Measurements from ENCODE around the gene ANKFN1.
A peak's percentile ranks its signal among the peaks of the same experiment; 100 is the strongest.

ANKFN1 gene

DNA sequence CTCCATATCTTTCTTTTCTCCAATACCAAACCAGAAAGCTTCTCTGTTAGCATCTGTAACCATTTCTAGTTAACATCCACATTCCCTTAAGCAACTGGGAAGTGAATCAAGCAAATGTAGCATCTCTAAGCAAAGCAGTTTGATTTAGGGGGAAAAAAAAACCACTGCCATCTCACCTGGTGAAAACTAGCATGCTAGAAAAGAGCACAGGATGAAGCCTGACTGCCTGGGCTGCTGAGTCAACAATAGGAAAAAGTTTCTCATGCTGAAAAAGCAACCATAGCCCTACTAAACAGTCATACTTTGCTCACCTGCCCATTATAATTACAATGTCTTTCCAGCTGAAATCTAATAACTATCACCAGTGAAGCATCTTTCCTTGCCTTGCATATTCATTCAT is 139.3 kb downstream of the ANKFN1 start:
- TF ChIP-seq CTCF (IDR thresholded peaks at IDR 0.05; ENCODE audit: low read depth, low read length) = no peak

GRCh38 chr17:56297184-56297583 is 143.9 kb downstream of the ANKFN1 start:
- TF ChIP-seq CTCF (IDR thresholded peaks at IDR 0.05; ENCODE audit: low read depth, low read length) = no peak
- peak overlapping the region; percentile 3; the same call in 1 of the 2 replicates for H3K4me3 ChIP-seq (ENCODE audit: low read depth, low read length)

More for the DNA sequence above, 139.3 kb downstream of the ANKFN1 start:
- H3K4me3 ChIP-seq (ENCODE audit: low read depth, low read length) = no peak overlapping the region; the same call in 1 of the 2 replicates

DNA sequence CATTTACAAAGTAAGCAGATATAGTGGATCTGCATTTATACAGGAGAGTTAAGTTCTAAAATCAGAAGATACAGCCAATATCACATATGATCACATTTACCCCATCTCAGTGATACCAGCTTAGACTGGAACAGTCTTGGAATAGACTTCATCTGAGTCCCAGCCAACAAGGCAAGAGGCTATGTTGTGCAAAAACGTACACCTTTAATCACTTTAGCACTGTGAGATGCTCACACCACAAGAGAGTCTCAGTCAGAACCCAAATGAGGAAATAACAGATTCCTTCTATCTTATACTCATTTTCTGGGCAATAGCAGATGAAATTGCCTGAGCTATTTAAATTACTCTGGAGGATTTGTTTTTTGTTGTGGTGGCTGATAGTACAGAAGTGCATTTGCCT is 145.6 kb downstream of the ANKFN1 start:
- no peak for TF ChIP-seq CTCF (IDR thresholded peaks at IDR 0.05; ENCODE audit: low read depth, low read length)
- H3K4me3 ChIP-seq (ENCODE audit: low read depth, low read length) = no peak overlapping the region

GRCh38 chr17:56300144-56300543 is 146.9 kb downstream of the ANKFN1 start:
- H3K4me3 ChIP-seq (ENCODE audit: low read depth, low read length) = no peak overlapping the region
- TF ChIP-seq CTCF (IDR thresholded peaks at IDR 0.05; ENCODE audit: low read depth, low read length) = no peak

- no peak overlapping the region for H3K4me3 ChIP-seq (ENCODE audit: low read depth, low read length)
- no peak for TF ChIP-seq CTCF (IDR thresholded peaks at IDR 0.05; ENCODE audit: low read depth, low read length)
These were observed 151.7 kb downstream of the ANKFN1 start for GRCh38 chr17:56305007-56305406.

DNA sequence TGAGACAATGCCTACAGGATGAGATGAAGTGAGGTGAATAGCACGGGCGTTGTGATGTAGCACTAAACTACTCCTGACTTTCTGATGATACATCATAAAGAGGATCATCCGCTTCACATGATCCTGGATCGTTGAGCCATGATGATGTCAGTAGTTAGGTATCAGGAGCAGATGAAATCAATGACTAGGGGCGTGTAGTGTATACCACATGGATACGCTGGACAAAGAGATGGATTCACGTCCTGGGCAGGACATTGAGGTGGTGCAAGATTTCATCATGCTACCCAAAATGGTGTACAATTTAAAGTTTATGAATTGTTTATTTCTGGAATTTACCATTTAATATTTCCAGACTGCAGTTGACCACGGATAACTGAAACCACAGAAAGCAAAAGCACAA is 156.6 kb downstream of the ANKFN1 start:
- no peak for TF ChIP-seq CTCF (IDR thresholded peaks at IDR 0.05; ENCODE audit: low read depth, low read length)
- H3K4me3 ChIP-seq (ENCODE audit: low read depth, low read length) = no peak overlapping the region

GRCh38 chr17:56310782-56311181 is 157.5 kb downstream of the ANKFN1 start:
- no peak overlapping the region for H3K4me3 ChIP-seq (ENCODE audit: low read depth, low read length)
- TF ChIP-seq CTCF (IDR thresholded peaks at IDR 0.05; ENCODE audit: low read depth, low read length) = no peak

Data from WI38 (cell line).